ENCODE data around the gene LRBA. TPM values are rescaled to one million over a fixed set of nuclear protein-coding genes. Genes with fewer than 3 reads are reported as not detected.

Gene LRBA
- total and polyA plus RNA-seq, 2 of the 4 experiments (the other 2 are of a cell fraction): 10.2 to 51.6 TPM

DNA sequence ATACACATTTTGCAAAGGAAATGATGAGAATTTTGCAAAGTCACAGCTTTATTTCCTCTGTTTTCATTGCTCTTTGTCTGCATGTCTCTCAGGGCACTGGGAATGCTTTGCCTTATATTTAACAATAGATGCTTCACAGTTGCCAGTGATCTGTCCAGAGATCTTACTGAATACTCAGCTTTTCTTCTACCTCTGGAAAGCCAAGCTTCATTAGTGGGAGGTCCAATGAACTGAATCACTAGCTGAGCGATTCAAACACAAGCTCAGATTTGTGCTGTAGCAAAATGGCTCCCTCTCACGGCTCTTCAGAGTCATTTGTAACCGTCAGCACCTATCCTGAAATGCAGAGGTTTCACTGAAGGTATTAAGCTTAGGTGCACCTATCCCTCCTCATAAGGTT is 797.9 kb downstream of the LRBA start:
- no peaks in the 10 kb centered on the region for H3K36me3 ChIP-seq (ENCODE audit: control insufficient read depth, insufficient read depth, low read length)
- WGBS, 2 experiments (ENCODE audit: extremely low coverage in 2 of 2, insufficient read length in 1 of 2): no CpG with 5 or more reads among the region's 3 CpGs
- peaks cover 26 to 32% of the 10 kb centered on the region in 2 experiments for H3K79me1 ChIP-seq (ENCODE audit: low read depth in 1 of 2, low read length in 2 of 2)
- ATAC-seq (ENCODE audit: low read depth): peak; percentile 87
- intact Hi-C loops (cut with micrococcal nuclease) (loop anchor here (2.0 kb wide), 1 partner anchor 218 kb away; no protein-coding TSS in a partner anchor), dilution Hi-C loops (cut with HindIII; ENCODE audit: low sequenced_read_pairs, unreplicated experiment) (no loop called here), in situ Hi-C loops (cut with MboI; ENCODE audit: low sequenced_read_pairs) (loop anchor here (10.0 kb wide), 1 partner anchor 202 kb away; no protein-coding TSS in a partner anchor)
- peak overlapping the region; percentile 90 for H2BK5ac ChIP-seq (ENCODE audit: low read depth, low read length, poor library complexity, severe bottlenecking)
- no peak for TF ChIP-seq RCOR1 (IDR thresholded peaks at IDR 0.05; ENCODE audit: insufficient replicate concordance, low read length)
- no peak for TF ChIP-seq NFE2L2 (IDR thresholded peaks at IDR 0.05; ENCODE audit: low read depth, low read length)
- TF ChIP-seq, protein P1, sequence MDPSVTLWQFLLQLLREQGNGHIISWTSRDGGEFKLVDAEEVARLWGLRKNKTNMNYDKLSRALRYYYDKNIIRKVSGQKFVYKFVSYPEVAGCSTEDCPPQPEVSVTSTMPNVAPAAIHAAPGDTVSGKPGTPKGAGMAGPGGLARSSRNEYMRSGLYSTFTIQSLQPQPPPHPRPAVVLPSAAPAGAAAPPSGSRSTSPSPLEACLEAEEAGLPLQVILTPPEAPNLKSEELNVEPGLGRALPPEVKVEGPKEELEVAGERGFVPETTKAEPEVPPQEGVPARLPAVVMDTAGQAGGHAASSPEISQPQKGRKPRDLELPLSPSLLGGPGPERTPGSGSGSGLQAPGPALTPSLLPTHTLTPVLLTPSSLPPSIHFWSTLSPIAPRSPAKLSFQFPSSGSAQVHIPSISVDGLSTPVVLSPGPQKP (IDR thresholded peaks at IDR 0.05; ENCODE audit: borderline replicate concordance, low read depth, low read length): no peak
- no peak for TF ChIP-seq MAZ (IDR thresholded peaks at IDR 0.05; ENCODE audit: borderline replicate concordance, low read depth, low read length)
- TF ChIP-seq MXI1 (IDR thresholded peaks at IDR 0.05; ENCODE audit: borderline replicate concordance, low read depth, low read length): no peak
- peak; percentile 41 for TF ChIP-seq SMC3 (IDR thresholded peaks at IDR 0.05; ENCODE audit: low read depth, low read length)
- TF ChIP-seq, protein P2, sequence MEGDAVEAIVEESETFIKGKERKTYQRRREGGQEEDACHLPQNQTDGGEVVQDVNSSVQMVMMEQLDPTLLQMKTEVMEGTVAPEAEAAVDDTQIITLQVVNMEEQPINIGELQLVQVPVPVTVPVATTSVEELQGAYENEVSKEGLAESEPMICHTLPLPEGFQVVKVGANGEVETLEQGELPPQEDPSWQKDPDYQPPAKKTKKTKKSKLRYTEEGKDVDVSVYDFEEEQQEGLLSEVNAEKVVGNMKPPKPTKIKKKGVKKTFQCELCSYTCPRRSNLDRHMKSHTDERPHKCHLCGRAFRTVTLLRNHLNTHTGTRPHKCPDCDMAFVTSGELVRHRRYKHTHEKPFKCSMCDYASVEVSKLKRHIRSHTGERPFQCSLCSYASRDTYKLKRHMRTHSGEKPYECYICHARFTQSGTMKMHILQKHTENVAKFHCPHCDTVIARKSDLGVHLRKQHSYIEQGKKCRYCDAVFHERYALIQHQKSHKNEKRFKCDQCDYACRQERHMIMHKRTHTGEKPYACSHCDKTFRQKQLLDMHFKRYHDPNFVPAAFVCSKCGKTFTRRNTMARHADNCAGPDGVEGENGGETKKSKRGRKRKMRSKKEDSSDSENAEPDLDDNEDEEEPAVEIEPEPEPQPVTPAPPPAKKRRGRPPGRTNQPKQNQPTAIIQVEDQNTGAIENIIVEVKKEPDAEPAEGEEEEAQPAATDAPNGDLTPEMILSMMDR (conservative IDR thresholded peaks at IDR 0.05; ENCODE audit: low read depth, low read length): peak; percentile 50
- TF ChIP-seq RFX5 (IDR thresholded peaks at IDR 0.05; ENCODE audit: low read depth, low read length): no peak
- peak; percentile 64 for TF ChIP-seq RAD21 (IDR thresholded peaks at IDR 0.05; ENCODE audit: low read length)
- TF ChIP-seq POLR2A (IDR thresholded peaks at IDR 0.05; ENCODE audit: low read depth, low read length): no peak
- no peak for TF ChIP-seq CEBPB (IDR thresholded peaks at IDR 0.05; ENCODE audit: low read depth, low read length)
- TF ChIP-seq MAFK (IDR thresholded peaks at IDR 0.05; ENCODE audit: low read depth, low read length): no peak
- TF ChIP-seq BHLHE40 (IDR thresholded peaks at IDR 0.05; ENCODE audit: low read depth, low read length): no peak
- no peak for TF ChIP-seq CHD1 (IDR thresholded peaks at IDR 0.05; ENCODE audit: low read depth, low read length)
- TF ChIP-seq, protein P3, sequence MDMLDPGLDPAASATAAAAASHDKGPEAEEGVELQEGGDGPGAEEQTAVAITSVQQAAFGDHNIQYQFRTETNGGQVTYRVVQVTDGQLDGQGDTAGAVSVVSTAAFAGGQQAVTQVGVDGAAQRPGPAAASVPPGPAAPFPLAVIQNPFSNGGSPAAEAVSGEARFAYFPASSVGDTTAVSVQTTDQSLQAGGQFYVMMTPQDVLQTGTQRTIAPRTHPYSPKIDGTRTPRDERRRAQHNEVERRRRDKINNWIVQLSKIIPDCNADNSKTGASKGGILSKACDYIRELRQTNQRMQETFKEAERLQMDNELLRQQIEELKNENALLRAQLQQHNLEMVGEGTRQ (IDR thresholded peaks at IDR 0.05; ENCODE audit: low read depth, low read length): no peak
- H2BK15ac ChIP-seq (ENCODE audit: low read depth, low read length): no peak overlapping the region; the same call in 2 of the 3 replicates
- peak overlapping the region; percentile 60; the same call in 1 of the 2 replicates for H2BK20ac ChIP-seq (ENCODE audit: low read depth, low read length)
- no peak overlapping the region for H2AK9ac ChIP-seq (replicated peaks; ENCODE audit: low read depth, low read length, poor library complexity)
- H3K56ac ChIP-seq (ENCODE audit: extremely low read depth, insufficient read depth, low read length): 0 out of 2 replicates have a peak overlapping the region, but pooled peaks have one; percentile 12
- peak overlapping the region; percentile 94; the same call in 1 of the 2 replicates for H4K5ac ChIP-seq (ENCODE audit: low read depth, low read length)
- no peaks in the 10 kb centered on the region for H3K27me3 ChIP-seq (ENCODE audit: control insufficient read depth, insufficient read depth, low read length)
- no peaks in the 10 kb centered on the region for H4K20me1 ChIP-seq (ENCODE audit: insufficient read depth, low read length)
- ChIA-PET POLR2A (ENCODE audit: unreplicated experiment) (no interaction called here), CTCF (interaction anchor here (0.6 to 1.8 kb wide), 10 partner anchors 13 to 238 kb away, joined by 3 to 16 read pairs (median 3); no protein-coding TSS in a partner anchor)
- no peaks in the 10 kb centered on the region for H3K9me3 ChIP-seq (ENCODE audit: control insufficient read depth, insufficient read depth, low read length)
- H3K27ac ChIP-seq (ENCODE audit: insufficient read depth, low read length): peak overlapping the region; percentile 21; the same call in 1 of the 2 replicates
- peak overlapping the region; percentile 51; the same call in 1 of the 2 replicates for H3K14ac ChIP-seq (replicated peaks; ENCODE audit: low read depth, low read length)
- H3K23ac ChIP-seq (ENCODE audit: low read depth, low read length): peak overlapping the region; percentile 44; the same call in 1 of the 2 replicates
- H3K4me1 ChIP-seq (ENCODE audit: control insufficient read depth, insufficient read depth, low read length): peaks cover 8% of the 10 kb centered on the region
- no peak overlapping the region for H3K4me3 ChIP-seq (ENCODE audit: insufficient read depth, low read depth, low read length)
- DNase-seq: peak; percentile 87
- no peak overlapping the region; the same call in 1 of the 2 replicates for H3K9ac ChIP-seq (ENCODE audit: low read depth, low read length)
- peak overlapping the region in 1 of 2 experiments; percentile 65 for H4K8ac ChIP-seq (ENCODE audit: low read depth in 2 of 2, low read length in 2 of 2)
- BruUV-seq (replicated peaks): no TSS peak
- peak overlapping the region; percentile 59 for H3K4me2 ChIP-seq (ENCODE audit: low read depth, low read length)
- H2AFZ ChIP-seq (replicated peaks; ENCODE audit: low read length, poor library complexity): no peak overlapping the region
- peak overlapping the region; percentile 95; the same call in 1 of the 2 replicates for H3K18ac ChIP-seq (ENCODE audit: low read depth, low read length)
- H2AK5ac ChIP-seq (ENCODE audit: low read depth, low read length): no peak overlapping the region
- H3K4ac ChIP-seq (ENCODE audit: low read depth, low read length): peak overlapping the region; percentile 88; the same call in 1 of the 2 replicates
- peak overlapping the region; percentile 90 for H2BK120ac ChIP-seq (ENCODE audit: low read depth, low read length)
- H4K91ac ChIP-seq (ENCODE audit: insufficient read depth, low read depth, low read length): peak overlapping the region; percentile 64
- H3K9me1 ChIP-seq (ENCODE audit: insufficient read depth, low read length): peaks cover 13% of the 10 kb centered on the region
